HEK293 (cell line): ENCODE measurements around the gene ZDHHC14.

Experiments used
- CTCF ChIA-PET: fragments of 350-600 bp; formaldehyde crosslinking; extraction: SDS; loops from one replicate; lab custom pipeline; 2021; ENCODE audit warnings: antibody characterized with exemption; lab: Yijun Ruan, JAX
- POLR2A ChIA-PET: fragments of 300-600 bp; formaldehyde crosslinking; extraction: SDS; loops from one replicate; lab custom pipeline; 2020; ENCODE audit warnings: antibody characterized with exemption, inconsistent platforms; lab: Yijun Ruan, JAX
- H3K27ac ChIP-seq: fragments of 200-500 bp; sonication (Bioruptor generic); 2 replicates; pipeline ENCODE4 v1.5.1; 2014; ENCODE audit warnings: low read depth, low read length, control low read depth, inconsistent platforms; ENCODE audit errors: extremely low read depth
- H3K36me3 ChIP-seq, 2 experiments: fragments of 200-500 bp in 1 of 2; sonication (Bioruptor generic) in 1 of 2; 1 replicate in 1 of 2; 2 replicates in 1 of 2; pipeline ENCODE4 v1.5.1; 2014 to 2017; ENCODE audit warnings: inconsistent platforms in 2 of 2, low read length in 2 of 2; ENCODE audit not compliant: control insufficient read depth in 2 of 2, insufficient read depth in 1 of 2
- H3K4me1 ChIP-seq: fragments of 200-500 bp; sonication (Bioruptor generic); 2 replicates; pipeline ENCODE4 v1.5.1; 2014; ENCODE audit warnings: mild to moderate bottlenecking, low read length, inconsistent platforms; ENCODE audit not compliant: control insufficient read depth, insufficient read depth
- H3K4me3 ChIP-seq: 2 replicates; pipeline ENCODE4 v1.5.1; 2011; ENCODE audit warnings: low read depth, mild to moderate bottlenecking, control low read depth, low read length, moderate library complexity
- H3K9me3 ChIP-seq: fragments of 200-500 bp; sonication (Bioruptor generic); 2 replicates; pipeline ENCODE4 v1.5.1; 2014; ENCODE audit warnings: low read depth, low read length, inconsistent platforms; ENCODE audit not compliant: control insufficient read depth, insufficient read depth
- GLI2 ChIP-seq: fragments of 450-650 bp; formaldehyde crosslinking; IDR thresholded peaks from 2 replicates; pipeline ENCODE4; 2017; ENCODE audit warnings: missing biosample characterization, missing genetic modification characterization, low read depth, borderline replicate concordance
- OVOL3 ChIP-seq: fragments of 450-650 bp; formaldehyde crosslinking; IDR thresholded peaks from 2 replicates; pipeline ENCODE4 v1.5.1; 2016; ENCODE audit warnings: missing biosample characterization, missing genetic modification characterization
- PATZ1 ChIP-seq: fragments of 450-650 bp; formaldehyde crosslinking; IDR thresholded peaks from 2 replicates; pipeline ENCODE4 v1.5.1; 2016; ENCODE audit warnings: missing biosample characterization, missing genetic modification characterization
- SP3 ChIP-seq: fragments of 450-650 bp; formaldehyde crosslinking; IDR thresholded peaks from 2 replicates; pipeline ENCODE4 v1.5.1; 2016; ENCODE audit warnings: missing biosample characterization, missing genetic modification characterization
- ZBTB17 ChIP-seq: fragments of 450-650 bp; formaldehyde crosslinking; IDR thresholded peaks from 2 replicates; pipeline ENCODE4 v1.5.1; 2016; ENCODE audit warnings: missing biosample characterization, missing genetic modification characterization
- ZBTB7A ChIP-seq: fragments of 450-650 bp; formaldehyde crosslinking; IDR thresholded peaks from 2 replicates; pipeline ENCODE4 v1.5.1; 2016; ENCODE audit warnings: low read depth, missing biosample characterization, missing genetic modification characterization
- ZFP41 ChIP-seq: fragments of 450-650 bp; formaldehyde crosslinking; IDR thresholded peaks from 2 replicates; pipeline ENCODE4 v1.5.1; 2016; ENCODE audit warnings: missing biosample characterization, missing genetic modification characterization, borderline replicate concordance
- ZNF10 ChIP-seq: fragments of 450-650 bp; formaldehyde crosslinking; IDR thresholded peaks from 2 replicates; pipeline ENCODE4 v1.5.1; 2017; ENCODE audit warnings: missing biosample characterization, missing genetic modification characterization
- ZNF112 ChIP-seq: fragments of 450-650 bp; formaldehyde crosslinking; IDR thresholded peaks from 2 replicates; pipeline ENCODE4 v1.5.0; 2017; ENCODE audit warnings: missing biosample characterization, missing genetic modification characterization
- ZNF121 ChIP-seq: fragments of 450-650 bp; formaldehyde crosslinking; IDR thresholded peaks from 2 replicates; pipeline ENCODE4 v1.5.1; 2016; ENCODE audit warnings: missing biosample characterization, missing genetic modification characterization
- ZNF148 ChIP-seq: fragments of 450-650 bp; formaldehyde crosslinking; IDR thresholded peaks from 2 replicates; pipeline ENCODE4 v1.5.0; 2017; ENCODE audit warnings: missing biosample characterization, missing genetic modification characterization, borderline replicate concordance
- ZNF175 ChIP-seq: fragments of 450-650 bp; formaldehyde crosslinking; IDR thresholded peaks from 2 replicates; pipeline ENCODE4 v1.5.1; 2016; ENCODE audit warnings: missing biosample characterization, missing genetic modification characterization
- ZNF2 ChIP-seq: fragments of 450-650 bp; formaldehyde crosslinking; IDR thresholded peaks from 2 replicates; pipeline ENCODE4 v1.5.1; 2016; ENCODE audit warnings: missing biosample characterization, missing genetic modification characterization
- ZNF302 ChIP-seq: fragments of 450-650 bp; formaldehyde crosslinking; IDR thresholded peaks from 2 replicates; pipeline ENCODE4 v1.5.1; 2016; ENCODE audit warnings: missing biosample characterization, missing genetic modification characterization, low read depth
- ZNF518A ChIP-seq: fragments of 450-650 bp; formaldehyde crosslinking; conservative IDR thresholded peaks from 2 replicates; pipeline ENCODE4 v1.5.1; 2016; ENCODE audit warnings: low read depth, missing biosample characterization, missing genetic modification characterization
- ZNF544 ChIP-seq: fragments of 450-650 bp; formaldehyde crosslinking; IDR thresholded peaks from 2 replicates; pipeline ENCODE4 v1.5.0; 2017; ENCODE audit warnings: missing biosample characterization, missing genetic modification characterization
- ZNF600 ChIP-seq: fragments of 450-650 bp; formaldehyde crosslinking; IDR thresholded peaks from 2 replicates; pipeline ENCODE4 v1.5.1; 2016; ENCODE audit warnings: missing biosample characterization, missing genetic modification characterization
- ZNF629 ChIP-seq: fragments of 450-650 bp; formaldehyde crosslinking; IDR thresholded peaks from 2 replicates; pipeline ENCODE4 v1.5.1; 2017; ENCODE audit warnings: missing biosample characterization, missing genetic modification characterization
- ZNF670 ChIP-seq: fragments of 450-650 bp; formaldehyde crosslinking; IDR thresholded peaks from 2 replicates; pipeline ENCODE4 v1.5.1; 2016; ENCODE audit warnings: missing biosample characterization, missing genetic modification characterization, low read depth
- ZNF677 ChIP-seq: fragments of 450-650 bp; IDR thresholded peaks from 2 replicates; pipeline ENCODE4 v1.5.0; 2018; ENCODE audit warnings: missing biosample characterization, mild to moderate bottlenecking, missing genetic modification characterization, moderate library complexity
- TF ChIP-seq, protein P1 (sequence below): fragments of 450-650 bp; formaldehyde crosslinking; IDR thresholded peaks from 2 replicates; pipeline ENCODE4 v1.5.1; 2017; ENCODE audit warnings: missing biosample characterization, missing genetic modification characterization

The ZDHHC14 gene

GRCh38 chr6:157610451-157610999 lies 229.5 kb downstream of the ZDHHC14 start:
- Histone ChIP-seq H3K27ac (no peak overlapping the region), H3K9me3 (no peaks in the 10 kb centered on the region), H3K36me3 (no peaks in the 10 kb centered on the region), H3K4me3 (no peak overlapping the region), H3K4me1 (no peaks in the 10 kb centered on the region)
- POLR2A ChIA-PET = no interaction called here
- TF ChIP-seq ZBTB17 (peak; percentile 30; the same call in 1 of the 2 replicates), ZNF544 (tag by site-specific recombination) (no peak)
- CTCF ChIA-PET = interaction anchor here (0.6 to 1.1 kb wide), 3 partner anchors 33 to 146 kb away, joined by 3 to 5 read pairs (median 4); no protein-coding TSS in a partner anchor

GRCh38 chr6:157611406-157611805 lies 230.4 kb downstream of the ZDHHC14 start:
- Histone ChIP-seq H3K27ac (no peak overlapping the region), H3K4me3 (no peak overlapping the region), H3K9me3 (no peaks in the 10 kb centered on the region), H3K4me1 (no peaks in the 10 kb centered on the region), H3K36me3 (no peaks in the 10 kb centered on the region)
- POLR2A ChIA-PET = no interaction called here
- no peak for TF ChIP-seq ZNF600 (tag by site-specific recombination)
- TF ChIP-seq ZNF148 (tag by site-specific recombination) = no peak
- TF ChIP-seq ZNF670 (tag by site-specific recombination) = no peak
- no peak for TF ChIP-seq ZNF629
- no peak for TF ChIP-seq ZNF677
- TF ChIP-seq GLI2 (tag by site-specific recombination) = no peak
- no peak for TF ChIP-seq ZNF112 (tag by site-specific recombination)
- no peak for TF ChIP-seq ZNF175 (tag by site-specific recombination)
- TF ChIP-seq ZBTB7A = no peak
- no peak for TF ChIP-seq ZNF302 (tag by site-specific recombination)
- TF ChIP-seq ZFP41 = no peak
- no peak for TF ChIP-seq PATZ1 (tag by site-specific recombination)
- TF ChIP-seq, protein P1, sequence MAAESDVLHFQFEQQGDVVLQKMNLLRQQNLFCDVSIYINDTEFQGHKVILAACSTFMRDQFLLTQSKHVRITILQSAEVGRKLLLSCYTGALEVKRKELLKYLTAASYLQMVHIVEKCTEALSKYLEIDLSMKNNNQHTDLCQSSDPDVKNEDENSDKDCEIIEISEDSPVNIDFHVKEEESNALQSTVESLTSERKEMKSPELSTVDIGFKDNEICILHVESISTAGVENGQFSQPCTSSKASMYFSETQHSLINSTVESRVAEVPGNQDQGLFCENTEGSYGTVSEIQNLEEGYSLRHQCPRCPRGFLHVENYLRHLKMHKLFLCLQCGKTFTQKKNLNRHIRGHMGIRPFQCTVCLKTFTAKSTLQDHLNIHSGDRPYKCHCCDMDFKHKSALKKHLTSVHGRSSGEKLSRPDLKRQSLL (tag by site-specific recombination) = no peak
- CTCF ChIA-PET = interaction anchor here (0.6 kb wide), 1 partner anchor 146 kb away, joined by 4 read pairs; no protein-coding TSS in a partner anchor

GRCh38 chr6:157613011-157613522 lies 232.1 kb downstream of the ZDHHC14 start:
- Histone ChIP-seq H3K4me1 (no peaks in the 10 kb centered on the region), H3K9me3 (no peaks in the 10 kb centered on the region), H3K27ac (peak overlapping the region; percentile 16; the same call in 1 of the 2 replicates), H3K36me3 (no peaks in the 10 kb centered on the region), H3K4me3 (no peak overlapping the region)
- ChIA-PET CTCF (interaction anchor here (0.6 to 2.0 kb wide), 11 partner anchors 9 to 822 kb away, joined by 3 to 9 read pairs (median 4); no protein-coding TSS in a partner anchor), POLR2A (interaction anchor here (0.7 to 1.5 kb wide), 4 partner anchors 10 to 295 kb away, joined by 3 to 10 read pairs (median 4); partner anchors contain the start of gene TMEM242)
- TF ChIP-seq ZNF10 (tag by site-specific recombination) = 0 out of 2 replicates have a peak, but pooled peaks have one; percentile 13
- no peak for TF ChIP-seq ZNF121 (tag by site-specific recombination)
- TF ChIP-seq ZNF518A = peak; percentile 58; the same call in 1 of the 2 replicates
- peak; percentile 34; the same call in 1 of the 2 replicates for TF ChIP-seq ZNF2 (tag by site-specific recombination)
- TF ChIP-seq SP3 (tag by site-specific recombination) = 0 out of 2 replicates have a peak, but pooled peaks have one; percentile 26
- no peak for TF ChIP-seq OVOL3
